Smooth muscle cell (in vitro differentiated cells): Measurements from ENCODE around the gene NAV2. TPM values are rescaled to one million over a fixed set of nuclear protein-coding genes. Genes with fewer than 3 reads are reported as not detected.

Experiments used
- DNase-seq: peaks from one replicate; lab custom pipeline; 2025; ENCODE audit not compliant: unreplicated experiment; lab: John Stamatoyannopoulos, UW
- H2AFZ ChIP-seq: fragments of 200-600 bp; sonication (generic); 2 replicates; pipeline ENCODE4 v1.6.0; 2016; ENCODE audit warnings: antibody characterized with exemption, low read depth, mild to moderate bottlenecking
- H3F3A ChIP-seq: fragments of 200-600 bp; sonication (generic); 2 replicates; pipeline ENCODE4 v1.6.0; 2017; ENCODE audit warnings: antibody characterized with exemption, low read depth
- H3K27ac ChIP-seq: fragments of 200-600 bp; sonication (generic); 2 replicates; pipeline ENCODE4 v1.5.1; 2016; ENCODE audit warnings: low read depth, mild to moderate bottlenecking
- H3K27me3 ChIP-seq: fragments of 200-600 bp; sonication (generic); 2 replicates; pipeline ENCODE4 v1.6.1; 2016; ENCODE audit warnings: low read depth, mild to moderate bottlenecking
- H3K36me3 ChIP-seq: fragments of 200-600 bp; sonication (generic); 2 replicates; pipeline ENCODE4 v1.5.1; 2016; ENCODE audit warnings: low read depth
- H3K4me1 ChIP-seq: fragments of 200-600 bp; sonication (generic); 2 replicates; pipeline ENCODE4 v1.5.1; 2016; ENCODE audit warnings: low read depth
- H3K4me2 ChIP-seq: fragments of 200-600 bp; sonication (generic); 2 replicates; pipeline ENCODE4 v1.6.0; 2016; ENCODE audit warnings: mild to moderate bottlenecking
- H3K4me3 ChIP-seq: fragments of 200-600 bp; sonication (generic); 2 replicates; pipeline ENCODE4 v1.5.1; 2016; ENCODE audit warnings: mild to moderate bottlenecking
- H3K79me2 ChIP-seq: fragments of 200-600 bp; sonication (generic); 2 replicates; pipeline ENCODE4 v1.6.0; 2016; ENCODE audit warnings: low read depth, mild to moderate bottlenecking
- H3K9ac ChIP-seq: fragments of 200-600 bp; sonication (generic); 2 replicates; pipeline ENCODE4 v1.6.0; 2016; ENCODE audit warnings: low read depth
- H3K9me3 ChIP-seq: fragments of 200-600 bp; sonication (generic); replicated peaks from 2 replicates; pipeline ENCODE4 v1.5.1; 2016; ENCODE audit warnings: low read depth
- H4K20me1 ChIP-seq: fragments of 200-600 bp; sonication (generic); 2 replicates; pipeline ENCODE4 v1.6.0; 2016; ENCODE audit warnings: low read depth
- WGBS: methylation state at CpG from one replicate; pipeline ENCODE4 v1.1.7; 2016; ENCODE audit warnings: low lambda C conversion rate; 5-methylcytosine and 5-hydroxymethylcytosine counted together
- polyA plus RNA-seq: library from polyadenylated mRNA; unstranded; fragments of >200 nt; fragmentation: Nextera tagmentation; extraction: Ambion mirVana; gene quantifications from 2 replicates; pipeline ENCODE4 v1.2.1, GENCODE V29; 2016
- total RNA-seq: library from RNA; depleted of rRNA; stranded (reverse); fragments of >200 nt; gene quantifications from 2 replicates; pipeline ENCODE4 v1.2.3, GENCODE V29; 2014
- TF ChIP-seq, protein P1 (sequence below): fragments of 200-600 bp; sonication (generic); IDR thresholded peaks from 2 replicates; pipeline ENCODE4 v1.5.1; 2017; ENCODE audit warnings: borderline replicate concordance, mild to moderate bottlenecking, antibody characterized with exemption; ENCODE audit not compliant: insufficient read depth, poor library complexity, severe bottlenecking

NAV2 gene
- total and polyA plus RNA-seq, 2 experiments from 2014 or later, result 14.1 to 67.5 TPM

GRCh38 chr11:19723572-19724342 is 11.1 kb downstream of the NAV2 start:
- Histone ChIP-seq H3K27ac (no peak overlapping the region), H4K20me1 (no peaks in the 10 kb centered on the region), H3K36me3 (no peaks in the 10 kb centered on the region), H3K27me3 (no peaks in the 10 kb centered on the region), H3F3A (no peaks in the 10 kb centered on the region), H3K9ac (no peak overlapping the region), H2AFZ (no peak overlapping the region), H3K9me3 (no peaks in the 10 kb centered on the region), H3K4me1 (no peaks in the 10 kb centered on the region), H3K4me2 (peak overlapping the region; percentile 31), H3K79me2 (no peaks in the 10 kb centered on the region), H3K4me3 (no peak overlapping the region)
- WGBS, result 28% methylated on average over 5 of the region's 5 CpGs
- no peak for DNase-seq
- TF ChIP-seq, protein P1, sequence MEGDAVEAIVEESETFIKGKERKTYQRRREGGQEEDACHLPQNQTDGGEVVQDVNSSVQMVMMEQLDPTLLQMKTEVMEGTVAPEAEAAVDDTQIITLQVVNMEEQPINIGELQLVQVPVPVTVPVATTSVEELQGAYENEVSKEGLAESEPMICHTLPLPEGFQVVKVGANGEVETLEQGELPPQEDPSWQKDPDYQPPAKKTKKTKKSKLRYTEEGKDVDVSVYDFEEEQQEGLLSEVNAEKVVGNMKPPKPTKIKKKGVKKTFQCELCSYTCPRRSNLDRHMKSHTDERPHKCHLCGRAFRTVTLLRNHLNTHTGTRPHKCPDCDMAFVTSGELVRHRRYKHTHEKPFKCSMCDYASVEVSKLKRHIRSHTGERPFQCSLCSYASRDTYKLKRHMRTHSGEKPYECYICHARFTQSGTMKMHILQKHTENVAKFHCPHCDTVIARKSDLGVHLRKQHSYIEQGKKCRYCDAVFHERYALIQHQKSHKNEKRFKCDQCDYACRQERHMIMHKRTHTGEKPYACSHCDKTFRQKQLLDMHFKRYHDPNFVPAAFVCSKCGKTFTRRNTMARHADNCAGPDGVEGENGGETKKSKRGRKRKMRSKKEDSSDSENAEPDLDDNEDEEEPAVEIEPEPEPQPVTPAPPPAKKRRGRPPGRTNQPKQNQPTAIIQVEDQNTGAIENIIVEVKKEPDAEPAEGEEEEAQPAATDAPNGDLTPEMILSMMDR, result no peak

DNA sequence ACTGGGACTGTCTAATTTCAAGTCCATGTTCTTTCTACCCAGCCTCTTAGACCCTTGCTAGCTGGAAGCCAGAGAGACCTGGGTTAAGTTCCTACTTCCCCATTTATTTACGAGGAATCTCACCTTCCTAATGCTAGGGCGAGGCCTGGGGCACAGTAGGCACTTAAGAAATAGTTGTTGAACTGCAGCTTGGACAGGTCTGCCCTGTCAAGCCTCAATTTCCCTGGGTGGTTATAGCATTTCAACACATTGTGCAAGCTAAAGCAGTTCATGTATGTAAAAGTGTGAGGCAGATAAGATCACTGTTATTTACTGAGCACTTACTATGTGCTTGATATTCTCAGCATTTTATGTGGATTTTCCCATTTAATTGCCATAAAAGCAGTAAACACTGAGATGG is 12.1 kb downstream of the NAV2 start:
- no peak overlapping the region for H3K4me2 ChIP-seq
- no peaks in the 10 kb centered on the region for H3K27me3 ChIP-seq
- no peaks in the 10 kb centered on the region for H3K36me3 ChIP-seq
- TF ChIP-seq, protein P1, result no peak
- H3K27ac ChIP-seq, result no peak overlapping the region
- H3K9me3 ChIP-seq, result no peaks in the 10 kb centered on the region
- H3K9ac ChIP-seq, result no peak overlapping the region
- H4K20me1 ChIP-seq, result no peaks in the 10 kb centered on the region
- no peak for DNase-seq
- no peaks in the 10 kb centered on the region for H3K79me2 ChIP-seq
- no peaks in the 10 kb centered on the region for H3F3A ChIP-seq
- WGBS, result 91% methylated on average over 2 of the region's 2 CpGs
- no peak overlapping the region for H3K4me3 ChIP-seq
- H3K4me1 ChIP-seq, result no peaks in the 10 kb centered on the region
- no peak overlapping the region for H2AFZ ChIP-seq

DNA sequence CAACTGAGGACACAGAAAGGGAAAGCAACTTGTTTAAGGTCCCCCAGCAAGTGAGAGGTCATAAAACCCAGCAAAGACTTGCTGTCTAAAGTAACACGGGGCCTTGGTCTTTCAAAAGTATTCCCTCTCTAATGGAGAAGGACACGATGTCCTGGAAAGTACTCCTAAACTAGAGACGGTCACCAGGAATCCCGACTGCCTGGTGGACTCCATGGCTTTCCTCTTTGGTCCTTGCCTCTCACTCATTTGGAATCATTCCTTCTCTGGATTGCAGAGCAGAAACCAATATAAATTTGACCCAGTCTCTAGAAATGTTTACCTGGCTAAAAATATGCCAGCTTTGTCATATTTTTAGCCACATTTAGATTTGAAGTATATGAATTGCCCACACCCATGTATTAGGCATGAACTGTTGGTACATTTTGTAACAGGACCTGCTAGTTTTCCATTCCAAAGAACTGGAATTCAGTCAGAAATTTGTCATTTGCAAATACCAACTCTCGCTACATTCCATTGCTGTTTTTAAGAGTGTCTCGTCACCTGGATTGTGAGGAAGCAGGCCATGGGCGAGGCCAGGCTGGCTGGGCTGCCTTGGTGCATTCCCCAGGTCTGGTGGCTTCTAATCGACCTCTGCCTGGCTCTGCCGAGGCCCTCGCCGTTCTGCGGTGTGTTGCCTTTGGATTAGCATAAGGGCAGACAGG is 12.9 kb downstream of the NAV2 start:
- TF ChIP-seq, protein P1, result no peak
- Histone ChIP-seq H3K9ac (no peak overlapping the region), H4K20me1 (no peaks in the 10 kb centered on the region), H3K4me2 (no peak overlapping the region), H3K79me2 (no peaks in the 10 kb centered on the region), H3K9me3 (no peaks in the 10 kb centered on the region), H3K36me3 (no peaks in the 10 kb centered on the region), H2AFZ (no peak overlapping the region), H3K27me3 (no peaks in the 10 kb centered on the region), H3K27ac (peak overlapping the region; percentile 9), H3F3A (no peaks in the 10 kb centered on the region), H3K4me1 (no peaks in the 10 kb centered on the region), H3K4me3 (no peak overlapping the region)
- WGBS, result 76% methylated on average over 12 of the region's 12 CpGs
- no peak for DNase-seq

DNA sequence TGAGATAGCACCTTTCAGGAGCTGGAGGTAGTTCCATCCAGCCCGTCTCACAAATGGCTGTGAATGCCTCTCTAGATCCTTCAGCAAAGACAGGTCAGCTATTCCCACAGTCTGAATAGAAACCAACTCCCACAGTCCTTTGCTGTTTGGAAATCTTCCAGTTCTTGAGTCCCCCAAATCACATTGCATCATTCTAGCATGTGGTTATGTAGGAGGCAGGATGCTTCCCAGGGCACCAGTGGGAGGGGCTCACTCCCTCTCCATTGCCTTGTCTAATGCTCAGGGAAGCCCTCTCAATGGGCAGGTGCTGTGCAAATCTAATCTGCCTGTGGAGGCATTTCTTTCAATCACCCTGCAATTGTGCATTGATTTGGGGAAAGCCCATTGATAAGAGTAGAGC is 14.6 kb downstream of the NAV2 start:
- 70% methylated on average over 1 of the region's 1 CpG for WGBS
- Histone ChIP-seq H3K9me3 (no peaks in the 10 kb centered on the region), H4K20me1 (no peaks in the 10 kb centered on the region), H3F3A (no peaks in the 10 kb centered on the region), H3K27ac (no peak overlapping the region), H3K36me3 (no peaks in the 10 kb centered on the region), H3K79me2 (no peaks in the 10 kb centered on the region), H3K9ac (no peak overlapping the region), H3K4me1 (no peaks in the 10 kb centered on the region), H2AFZ (no peak overlapping the region), H3K4me2 (no peak overlapping the region), H3K27me3 (no peaks in the 10 kb centered on the region), H3K4me3 (no peak overlapping the region)
- DNase-seq, result no peak
- TF ChIP-seq, protein P1, result no peak
